ENCODE measurements around the gene HIPK2.

The HIPK2 gene

GRCh38 chr7:139732471-139733167 is 45.2 kb downstream of the HIPK2 start:
- Histone ChIP-seq H3K4me3 (ENCODE audit: low read depth, low read length) (no peak overlapping the region), H3K27me3 (replicated peaks) (no peaks in the 10 kb centered on the region), H3K27ac (peak overlapping the region; percentile 99), H3K36me3 (replicated peaks) (no peaks in the 10 kb centered on the region)
- in situ Hi-C loops (cut with HindIII; ENCODE audit: low pct_ligation_motif_present, low sequenced_read_pairs), result no loop called here
- no peak for DNase-seq
- TF ChIP-seq, protein P1, sequence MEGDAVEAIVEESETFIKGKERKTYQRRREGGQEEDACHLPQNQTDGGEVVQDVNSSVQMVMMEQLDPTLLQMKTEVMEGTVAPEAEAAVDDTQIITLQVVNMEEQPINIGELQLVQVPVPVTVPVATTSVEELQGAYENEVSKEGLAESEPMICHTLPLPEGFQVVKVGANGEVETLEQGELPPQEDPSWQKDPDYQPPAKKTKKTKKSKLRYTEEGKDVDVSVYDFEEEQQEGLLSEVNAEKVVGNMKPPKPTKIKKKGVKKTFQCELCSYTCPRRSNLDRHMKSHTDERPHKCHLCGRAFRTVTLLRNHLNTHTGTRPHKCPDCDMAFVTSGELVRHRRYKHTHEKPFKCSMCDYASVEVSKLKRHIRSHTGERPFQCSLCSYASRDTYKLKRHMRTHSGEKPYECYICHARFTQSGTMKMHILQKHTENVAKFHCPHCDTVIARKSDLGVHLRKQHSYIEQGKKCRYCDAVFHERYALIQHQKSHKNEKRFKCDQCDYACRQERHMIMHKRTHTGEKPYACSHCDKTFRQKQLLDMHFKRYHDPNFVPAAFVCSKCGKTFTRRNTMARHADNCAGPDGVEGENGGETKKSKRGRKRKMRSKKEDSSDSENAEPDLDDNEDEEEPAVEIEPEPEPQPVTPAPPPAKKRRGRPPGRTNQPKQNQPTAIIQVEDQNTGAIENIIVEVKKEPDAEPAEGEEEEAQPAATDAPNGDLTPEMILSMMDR (IDR thresholded peaks at IDR 0.05; ENCODE audit: low read depth, low read length, missing control alignments), result no peak

DNA sequence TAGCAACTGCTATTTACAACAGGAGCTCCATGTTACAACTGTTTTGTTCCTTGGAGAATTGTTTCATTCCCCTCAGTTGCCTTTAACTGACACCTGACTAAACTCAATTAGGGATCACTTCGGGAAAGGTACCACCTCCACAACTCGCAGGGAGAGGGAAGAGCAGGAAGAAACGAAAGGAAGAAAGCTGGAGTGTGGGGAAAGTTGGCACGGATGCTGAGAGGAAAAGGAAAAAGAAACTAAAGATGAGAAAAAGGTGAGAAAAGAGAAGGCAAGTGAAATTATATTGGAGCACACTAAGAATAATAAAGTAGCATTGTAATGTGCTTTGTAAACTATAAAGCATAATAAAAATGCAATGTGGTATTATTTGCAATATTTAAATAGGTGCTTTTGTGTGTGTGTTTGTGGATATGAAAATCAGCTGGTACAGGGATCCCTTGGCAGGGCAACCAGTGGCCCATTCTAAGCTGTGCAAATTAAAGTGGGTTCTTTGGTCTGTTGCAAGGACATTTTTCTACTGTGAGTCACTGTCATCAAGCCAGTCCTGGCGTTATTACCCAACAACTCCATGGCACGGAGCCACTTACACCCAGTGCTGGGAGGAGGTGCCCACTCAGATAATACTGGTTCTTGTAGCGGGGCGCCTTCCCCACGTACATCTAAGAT is 45.9 kb downstream of the HIPK2 start:
- DNase-seq, result peak; percentile 92
- TF ChIP-seq, protein P1 (IDR thresholded peaks at IDR 0.05; ENCODE audit: low read depth, low read length, missing control alignments), result no peak
- Histone ChIP-seq H3K4me3 (ENCODE audit: low read depth, low read length) (no peak overlapping the region), H3K27ac (peak overlapping the region; percentile 99), H3K36me3 (replicated peaks) (no peaks in the 10 kb centered on the region), H3K27me3 (replicated peaks) (no peaks in the 10 kb centered on the region)
- in situ Hi-C loops (cut with HindIII; ENCODE audit: low pct_ligation_motif_present, low sequenced_read_pairs), result no loop called here

- no peaks in the 10 kb centered on the region for H3K36me3 ChIP-seq (replicated peaks)
- peak overlapping the region; percentile 99 for H3K27ac ChIP-seq
- no peak overlapping the region for H3K4me3 ChIP-seq (ENCODE audit: low read depth, low read length)
- TF ChIP-seq, protein P1 (IDR thresholded peaks at IDR 0.05; ENCODE audit: low read depth, low read length, missing control alignments), result no peak
- DNase-seq, result peak; percentile 67
- in situ Hi-C loops (cut with HindIII; ENCODE audit: low pct_ligation_motif_present, low sequenced_read_pairs), result no loop called here
- no peaks in the 10 kb centered on the region for H3K27me3 ChIP-seq (replicated peaks)
These were observed 46.8 kb downstream of the HIPK2 start for GRCh38 chr7:139730746-139731612.

GRCh38 chr7:139728203-139728602 is 49.6 kb downstream of the HIPK2 start:
- no peak for DNase-seq
- Histone ChIP-seq H3K4me3 (ENCODE audit: low read depth, low read length) (no peak overlapping the region), H3K36me3 (replicated peaks) (no peaks in the 10 kb centered on the region), H3K27me3 (replicated peaks) (no peaks in the 10 kb centered on the region), H3K27ac (peak overlapping the region; percentile 11)
- TF ChIP-seq, protein P1 (IDR thresholded peaks at IDR 0.05; ENCODE audit: low read depth, low read length, missing control alignments), result no peak
- in situ Hi-C loops (cut with HindIII; ENCODE audit: low pct_ligation_motif_present, low sequenced_read_pairs), result no loop called here

DNA sequence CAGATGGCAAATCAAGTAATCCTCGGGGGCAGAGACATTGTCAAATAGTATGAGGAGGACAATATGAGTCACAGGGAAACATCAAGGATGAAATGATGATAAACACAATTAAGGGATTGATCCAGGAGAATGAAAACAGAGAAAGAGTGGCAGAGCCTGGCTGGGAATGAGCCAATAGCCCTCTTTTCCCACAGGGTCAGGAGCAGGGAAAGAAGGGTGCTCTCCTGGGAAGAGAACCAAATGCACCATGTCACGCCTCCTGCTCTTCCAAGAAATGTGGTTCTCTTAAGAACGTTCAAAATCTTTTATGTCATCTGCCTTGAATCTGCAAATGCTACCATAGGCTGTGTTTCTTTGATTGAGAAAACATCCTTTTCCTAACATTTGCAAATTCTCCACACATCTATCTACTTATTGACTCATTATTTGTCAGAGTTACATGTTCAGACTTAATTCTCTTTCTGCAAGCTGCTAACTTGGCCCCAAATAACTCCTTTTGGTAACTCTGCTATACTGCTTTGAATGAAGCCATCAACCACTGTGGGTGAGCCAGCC is 50.6 kb downstream of the HIPK2 start:
- peak overlapping the region; percentile 56 for H3K27ac ChIP-seq
- H3K27me3 ChIP-seq (replicated peaks), result no peaks in the 10 kb centered on the region
- no peak overlapping the region for H3K4me3 ChIP-seq (ENCODE audit: low read depth, low read length)
- H3K36me3 ChIP-seq (replicated peaks), result no peaks in the 10 kb centered on the region
- in situ Hi-C loops (cut with HindIII; ENCODE audit: low pct_ligation_motif_present, low sequenced_read_pairs), result no loop called here
- no peak for DNase-seq
- TF ChIP-seq, protein P1 (IDR thresholded peaks at IDR 0.05; ENCODE audit: low read depth, low read length, missing control alignments), result no peak
